Measurements from ENCODE around the gene AGMO. TPM values are rescaled to one million over a fixed set of nuclear protein-coding genes. Genes with fewer than 3 reads are reported as not detected.

Gene AGMO
- total and polyA plus RNA-seq, 2 experiments from 2014 or later, result 0.42 to 0.55 TPM

- no peak for ATAC-seq
- Histone ChIP-seq H3K4me3 (no peak overlapping the region), H3K27ac (ENCODE audit: low read depth) (no peak overlapping the region), H3K27me3 (ENCODE audit: insufficient read depth) (no peaks in the 10 kb centered on the region), H3K79me2 (replicated peaks; ENCODE audit: insufficient read depth) (no peaks in the 10 kb centered on the region), H2AFZ (no peak overlapping the region), H3K36me3 (ENCODE audit: insufficient read depth) (no peaks in the 10 kb centered on the region), H3K4me2 (no peak overlapping the region), H3K4me1 (ENCODE audit: insufficient read depth) (peaks cover 8% of the 10 kb centered on the region), H4K20me1 (replicated peaks; ENCODE audit: insufficient read depth) (no peaks in the 10 kb centered on the region), H3F3A (replicated peaks; ENCODE audit: low read depth) (no peaks in the 10 kb centered on the region), H3K9me2 (ENCODE audit: insufficient read depth) (no peaks in the 10 kb centered on the region)
- no peak for DNase-seq (ENCODE audit: low spot score)
- H3K9me3 Mint-ChIP-seq, result peaks cover 8% of the 10 kb centered on the region; the same call in 2 of the 3 replicates
- H3K4me1 Mint-ChIP-seq, result peaks cover 8% of the 10 kb centered on the region; the same call in 2 of the 3 replicates
- H3K36me3 Mint-ChIP-seq (ENCODE audit: low read depth), result peaks cover 3% of the 10 kb centered on the region; the same call in 1 of the 3 replicates
- peaks cover 6% of the 10 kb centered on the region for H3K27me3 Mint-ChIP-seq (ENCODE audit: insufficient read depth, low read depth, poor library complexity)
- no peak overlapping the region for H3K4me3 Mint-ChIP-seq
- no peak for TF ChIP-seq ETS1 (IDR thresholded peaks at IDR 0.05)
- TF ChIP-seq STAT1 (IDR thresholded peaks at IDR 0.05; ENCODE audit: unreplicated experiment), result no peak
- no peak for TF ChIP-seq EZH2phosphoT487 (IDR thresholded peaks at IDR 0.05; ENCODE audit: unreplicated experiment)
- TF ChIP-seq POLR2AphosphoS5 (IDR thresholded peaks at IDR 0.05; ENCODE audit: low read depth), result no peak
- TF ChIP-seq NANOG (IDR thresholded peaks at IDR 0.05; ENCODE audit: borderline replicate concordance), result no peak
- no peak for TF ChIP-seq REST (IDR thresholded peaks at IDR 0.05; ENCODE audit: unreplicated experiment)
- no peak for TF ChIP-seq ZNF462 (CRISPR knock-in tag; IDR thresholded peaks at IDR 0.05)
- no peak for TF ChIP-seq EZH2 (IDR thresholded peaks at IDR 0.05; ENCODE audit: low read depth, unreplicated experiment)
- TF ChIP-seq ZNF331 (CRISPR knock-in tag; IDR thresholded peaks at IDR 0.05; ENCODE audit: low read depth), result no peak
- TF ChIP-seq JUNB (IDR thresholded peaks at IDR 0.05; ENCODE audit: unreplicated experiment), result no peak
- no peak for TF ChIP-seq CREB1 (CRISPR knock-in tag; IDR thresholded peaks at IDR 0.05; ENCODE audit: low read depth)
- no peak for TF ChIP-seq ZNF114 (CRISPR knock-in tag; IDR thresholded peaks at IDR 0.05)
- TF ChIP-seq CTCF (conservative IDR thresholded peaks at IDR 0.05; ENCODE audit: low read depth in 2 of 2), result no peak
- no peak overlapping the region for H3K27ac Mint-ChIP-seq
Observed at GRCh38 chr7:15327001-15327400, 234.8 kb downstream of the AGMO start.
